IPS DF 6.9 (cell line): ENCODE data around the gene DGKB.

ENCODE experiments used
- DNase-seq: peaks from one replicate; pipeline ENCODE4 v3.0.0-alpha.2; 2013; ENCODE audit warnings: low read depth, low spot score
- H3K27ac ChIP-seq: one replicate; pipeline ENCODE4 v1.5.1; 2013; ENCODE audit warnings: low read length, control low read depth
- H3K27me3 ChIP-seq: 2 replicates; pipeline ENCODE4 v1.6.1; 2013; ENCODE audit warnings: mild to moderate bottlenecking, low read length; ENCODE audit not compliant: control insufficient read depth, insufficient read depth
- H3K36me3 ChIP-seq: 2 replicates; pipeline ENCODE4 v1.6.1; 2013; ENCODE audit warnings: low read length; ENCODE audit not compliant: control insufficient read depth, insufficient read depth
- H3K4me1 ChIP-seq: 2 replicates; pipeline ENCODE4 v1.6.1; 2013; ENCODE audit warnings: low read length; ENCODE audit not compliant: control insufficient read depth, insufficient read depth
- H3K4me3 ChIP-seq: 2 replicates; pipeline ENCODE4 v1.5.1; 2013; ENCODE audit warnings: mild to moderate bottlenecking, low read length
- H3K9me3 ChIP-seq: 2 replicates; pipeline ENCODE4 v1.6.1; 2013; ENCODE audit warnings: low read length, inconsistent platforms; ENCODE audit not compliant: control insufficient read depth, insufficient read depth
- WGBS: extraction: QIAGEN DNeasy Blood & Tissue Kit; methylation state at CpG from one replicate; pipeline ENCODE4 v1.1.7; 2013; ENCODE audit warnings: mixed read lengths, missing lambda C conversion rate; ENCODE audit not compliant: insufficient read length, insufficient coverage; 5-methylcytosine and 5-hydroxymethylcytosine counted together

DGKB gene

DNA sequence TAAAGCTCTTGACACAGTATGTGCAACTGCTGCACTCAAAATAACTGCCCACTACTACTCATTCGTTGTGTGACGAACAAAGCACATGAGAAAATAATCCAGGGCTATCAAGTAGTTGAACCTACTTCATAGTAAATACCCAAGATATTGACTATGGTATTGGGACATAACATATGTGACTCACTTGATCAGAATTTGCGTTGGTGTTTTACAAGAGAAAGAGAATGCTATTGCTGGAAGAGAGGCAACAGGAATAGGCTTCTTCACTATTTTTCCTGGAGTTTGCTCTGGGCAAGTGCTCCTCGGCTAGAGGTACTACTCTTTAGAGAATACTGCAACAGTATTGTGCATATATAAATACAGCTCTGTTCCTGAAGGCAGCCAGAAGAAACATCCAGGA is 2.5 kb downstream of the DGKB start:
- DNase-seq = no peak
- Histone ChIP-seq H3K36me3 (no peaks in the 10 kb centered on the region), H3K9me3 (no peaks in the 10 kb centered on the region), H3K27me3 (no peaks in the 10 kb centered on the region), H3K4me1 (peaks cover 1% of the 10 kb centered on the region; the same call in 1 of the 2 replicates), H3K27ac (no peak overlapping the region), H3K4me3 (no peak overlapping the region)
- no CpG with 5 or more reads among the region's 4 CpGs for WGBS

DNA sequence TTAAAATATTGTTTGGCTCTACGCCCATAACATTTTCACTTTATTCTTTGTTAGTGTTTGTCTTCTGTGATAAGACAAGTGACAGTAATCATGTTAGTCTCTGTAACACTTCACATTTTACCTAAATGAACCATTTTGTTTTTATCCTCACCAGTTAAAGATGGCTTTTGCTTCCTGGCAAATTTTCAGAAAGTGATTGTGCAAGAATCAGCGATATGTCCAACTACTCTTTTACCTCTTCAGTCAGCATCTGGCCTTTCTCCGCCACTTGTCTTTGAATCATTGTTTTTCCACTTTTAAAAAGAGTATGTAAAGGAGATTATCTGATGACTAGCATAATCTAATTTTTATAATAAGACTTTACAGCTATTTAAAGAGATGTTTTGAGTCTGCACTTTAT is 3.5 kb downstream of the DGKB start:
- peaks cover 1% of the 10 kb centered on the region; the same call in 1 of the 2 replicates for H3K4me1 ChIP-seq
- no peaks in the 10 kb centered on the region for H3K36me3 ChIP-seq
- no peaks in the 10 kb centered on the region for H3K27me3 ChIP-seq
- no peak for DNase-seq
- H3K9me3 ChIP-seq = no peaks in the 10 kb centered on the region
- no peak overlapping the region for H3K4me3 ChIP-seq
- no CpG with 5 or more reads among the region's 3 CpGs for WGBS
- no peak overlapping the region for H3K27ac ChIP-seq

DNA sequence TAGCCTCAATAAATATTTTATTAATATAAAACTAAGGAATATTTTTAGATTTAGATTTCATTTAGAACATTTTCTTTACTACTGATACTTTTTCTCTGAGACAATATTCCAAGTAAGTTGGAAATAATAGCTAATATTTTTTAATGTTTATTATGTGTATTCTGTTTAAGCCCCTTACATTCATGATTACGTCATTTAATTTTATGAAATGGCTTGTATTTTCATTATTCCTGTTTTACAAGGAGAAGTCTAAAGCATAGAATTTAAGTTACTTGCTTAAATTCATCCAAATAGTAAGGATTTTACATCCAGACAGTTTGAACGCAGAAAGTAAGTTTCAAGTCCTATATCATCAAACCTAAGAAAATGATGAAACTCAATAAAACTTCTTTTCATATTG is 6.1 kb downstream of the DGKB start:
- Histone ChIP-seq H3K27ac (no peak overlapping the region), H3K36me3 (no peaks in the 10 kb centered on the region), H3K9me3 (no peaks in the 10 kb centered on the region), H3K27me3 (no peaks in the 10 kb centered on the region), H3K4me3 (no peak overlapping the region), H3K4me1 (peaks cover 1% of the 10 kb centered on the region; the same call in 1 of the 2 replicates)
- WGBS = no CpG with 5 or more reads among the region's 2 CpGs
- DNase-seq = no peak

DNA sequence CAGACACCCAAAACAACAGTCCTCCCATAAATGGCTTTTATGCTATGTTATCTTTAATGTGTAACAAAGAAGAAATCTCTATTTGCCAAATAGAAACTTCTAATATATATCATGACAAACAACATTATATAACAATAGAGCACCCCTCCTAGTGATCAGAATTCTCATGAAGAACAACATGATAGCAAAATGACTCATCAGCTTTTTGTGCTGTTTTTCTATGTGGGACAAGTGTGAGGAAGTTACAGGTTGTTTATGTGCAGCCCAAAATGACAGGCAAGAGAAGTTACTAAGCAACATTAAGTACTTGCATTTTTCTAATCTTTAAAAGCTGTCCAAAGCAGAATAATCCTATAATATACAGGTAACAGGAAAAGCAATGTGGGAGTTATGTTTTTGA is 7.7 kb downstream of the DGKB start:
- H3K4me1 ChIP-seq = peaks cover under 1% of the 10 kb centered on the region; the same call in 1 of the 2 replicates
- H3K27ac ChIP-seq = no peak overlapping the region
- H3K4me3 ChIP-seq = no peak overlapping the region
- H3K27me3 ChIP-seq = no peaks in the 10 kb centered on the region
- no peaks in the 10 kb centered on the region for H3K9me3 ChIP-seq
- no peak for DNase-seq
- H3K36me3 ChIP-seq = no peaks in the 10 kb centered on the region

DNA sequence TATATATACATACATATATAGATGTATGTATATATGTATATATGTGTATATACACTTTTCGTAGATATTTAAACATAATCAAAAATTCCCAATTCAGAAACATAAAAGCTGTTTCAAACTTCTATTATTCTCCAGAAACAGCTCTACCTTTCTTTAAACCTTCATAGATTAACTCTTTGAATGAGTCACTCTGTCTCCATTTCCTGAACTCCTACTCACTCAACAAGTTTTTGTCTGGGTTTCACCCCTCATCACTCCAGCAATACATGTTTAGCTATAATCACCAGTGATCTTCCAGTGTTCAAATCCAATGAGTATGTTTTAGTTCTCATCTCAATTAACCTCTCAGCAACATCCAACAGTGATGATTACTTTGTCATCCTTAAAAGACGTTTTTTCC is 9.6 kb downstream of the DGKB start:
- WGBS = no CpG with 5 or more reads among the region's 2 CpGs
- no peaks in the 10 kb centered on the region for H3K27me3 ChIP-seq

DNA sequence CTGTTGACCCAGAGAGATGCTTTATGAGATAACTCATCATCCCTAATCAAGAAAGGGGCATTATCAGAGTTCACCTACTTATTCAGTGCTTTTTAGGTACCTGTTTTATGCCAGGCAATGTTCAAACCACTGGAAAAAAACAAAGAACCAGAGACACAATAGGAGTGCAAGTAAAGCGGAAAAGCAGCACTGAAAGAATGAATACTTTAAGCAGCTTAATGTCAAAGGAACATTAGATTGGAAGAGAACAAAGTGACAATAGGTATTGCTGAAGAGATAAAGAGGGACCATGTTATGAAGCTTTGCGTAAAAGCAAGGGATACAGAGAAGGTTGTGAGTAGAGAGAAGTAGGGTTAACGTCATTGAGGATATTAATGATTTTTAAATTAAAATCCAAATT is 11.3 kb downstream of the DGKB start:
- H3K9me3 ChIP-seq = no peaks in the 10 kb centered on the region
- H3K36me3 ChIP-seq = no peaks in the 10 kb centered on the region
- H3K4me3 ChIP-seq = no peak overlapping the region
- 100% methylated on average over 2 of the region's 3 CpGs for WGBS
- H3K4me1 ChIP-seq = no peaks in the 10 kb centered on the region
- DNase-seq = no peak
- H3K27me3 ChIP-seq = no peaks in the 10 kb centered on the region
- no peak overlapping the region for H3K27ac ChIP-seq

More for the DNA sequence above, 9.6 kb downstream of the DGKB start:
- Histone ChIP-seq H3K27ac (no peak overlapping the region), H3K9me3 (no peaks in the 10 kb centered on the region), H3K4me1 (no peaks in the 10 kb centered on the region), H3K36me3 (no peaks in the 10 kb centered on the region), H3K4me3 (no peak overlapping the region)
- no peak for DNase-seq

DNA sequence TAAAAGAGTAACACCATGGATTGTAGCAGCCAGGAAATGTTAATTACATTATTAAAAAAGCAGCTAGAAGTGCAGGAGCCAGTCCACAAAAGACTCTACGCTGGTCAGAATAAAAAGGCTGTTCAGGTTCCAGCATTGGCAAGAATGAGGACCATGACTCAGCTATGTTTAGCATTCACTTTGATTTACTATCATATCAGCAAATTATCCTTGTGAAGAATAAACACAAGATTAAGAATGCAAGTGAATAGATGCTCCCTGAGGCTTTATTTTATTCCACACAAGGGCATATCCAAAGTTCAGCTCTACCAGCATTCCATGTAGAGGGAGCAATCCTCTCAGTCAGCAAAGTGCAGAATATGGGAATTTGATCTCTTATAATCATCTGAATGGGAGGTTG is 13.6 kb downstream of the DGKB start:
- Histone ChIP-seq H3K9me3 (no peaks in the 10 kb centered on the region), H3K4me3 (no peak overlapping the region), H3K4me1 (no peaks in the 10 kb centered on the region; the same call in 1 of the 2 replicates), H3K27me3 (no peaks in the 10 kb centered on the region), H3K27ac (no peak overlapping the region), H3K36me3 (no peaks in the 10 kb centered on the region)
- no CpG with 5 or more reads among the region's 1 CpG for WGBS
- DNase-seq = no peak

DNA sequence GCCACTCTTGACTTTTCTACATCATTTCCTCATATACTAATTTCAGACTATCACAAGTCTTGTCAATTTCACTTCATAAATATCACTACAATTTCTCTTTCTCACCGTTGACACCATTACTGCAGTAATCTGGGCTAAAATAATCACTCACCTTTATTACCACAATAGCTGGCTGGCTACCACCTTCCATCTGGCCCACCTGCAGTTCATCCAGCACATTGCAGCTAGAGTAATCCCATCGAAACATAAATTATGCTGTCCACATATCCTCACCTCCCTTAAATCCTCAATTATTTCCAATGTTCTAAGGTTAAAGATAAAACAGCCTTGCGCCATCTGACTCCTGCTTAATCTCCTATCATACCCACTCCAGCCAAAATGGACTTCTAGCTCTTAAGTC is 16.0 kb downstream of the DGKB start:
- Histone ChIP-seq H3K27me3 (no peaks in the 10 kb centered on the region), H3K4me3 (no peak overlapping the region), H3K27ac (no peak overlapping the region), H3K36me3 (no peaks in the 10 kb centered on the region), H3K4me1 (no peaks in the 10 kb centered on the region; the same call in 1 of the 2 replicates), H3K9me3 (no peaks in the 10 kb centered on the region)
- no peak for DNase-seq
- WGBS = 100% methylated on average over 1 of the region's 3 CpGs

DNA sequence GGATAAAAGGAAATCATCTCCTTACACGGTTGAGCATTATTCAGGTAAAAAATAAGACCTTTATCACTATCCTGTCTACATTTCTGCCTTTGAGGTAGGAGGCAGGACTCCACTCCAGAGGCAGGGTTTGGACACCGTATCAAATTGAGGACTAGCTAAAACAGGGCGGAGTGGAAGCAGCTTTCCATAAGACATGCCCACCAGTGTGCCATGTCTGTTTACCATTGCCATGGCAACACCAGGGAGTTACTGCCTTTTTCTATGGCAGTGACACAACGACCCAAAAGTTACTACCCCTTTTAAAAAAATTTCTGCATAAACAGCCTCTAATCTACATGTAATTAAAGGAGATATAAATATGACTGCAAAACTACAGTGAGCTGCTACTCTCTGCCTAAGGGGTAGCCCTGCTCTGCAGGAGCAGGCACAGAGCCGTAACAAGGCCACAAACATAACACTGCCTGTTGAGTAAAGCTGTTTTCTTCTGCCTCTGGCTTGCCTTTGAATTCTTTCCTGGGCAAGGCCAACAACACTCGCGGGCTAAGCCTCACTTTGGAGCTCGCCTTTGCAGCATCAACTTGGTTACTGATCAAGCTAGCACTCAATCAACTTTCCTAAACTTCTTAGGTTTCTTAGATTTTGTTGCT is 26.5 kb downstream of the DGKB start:
- no CpG with 5 or more reads among the region's 8 CpGs for WGBS
- no peaks in the 10 kb centered on the region for H3K9me3 ChIP-seq
- H3K36me3 ChIP-seq = no peaks in the 10 kb centered on the region
- H3K27ac ChIP-seq = no peak overlapping the region
- no peaks in the 10 kb centered on the region; the same call in 1 of the 2 replicates for H3K27me3 ChIP-seq
- no peaks in the 10 kb centered on the region; the same call in 1 of the 2 replicates for H3K4me1 ChIP-seq
- no peak overlapping the region for H3K4me3 ChIP-seq
- DNase-seq = no peak

DNA sequence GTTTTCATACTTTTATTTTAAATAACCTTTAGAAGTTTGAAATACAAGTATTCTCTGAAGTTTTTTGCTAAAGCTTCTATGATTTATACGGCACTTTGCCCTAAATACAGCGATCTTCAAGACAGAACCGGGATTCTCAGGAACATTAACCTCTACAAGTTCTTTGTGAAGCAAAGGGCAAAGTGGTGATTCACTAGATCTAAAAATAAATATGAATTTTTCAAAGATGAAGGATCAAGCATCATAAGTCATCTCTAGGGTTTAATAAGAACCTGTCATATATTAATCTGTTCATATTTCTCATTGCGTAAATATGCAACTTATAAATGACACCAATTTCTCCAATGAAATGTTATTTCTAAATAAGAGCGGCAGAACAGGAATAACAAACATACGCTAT is 30.7 kb downstream of the DGKB start:
- Histone ChIP-seq H3K4me1 (no peaks in the 10 kb centered on the region; the same call in 1 of the 2 replicates), H3K4me3 (no peak overlapping the region), H3K36me3 (no peaks in the 10 kb centered on the region), H3K27ac (no peak overlapping the region), H3K9me3 (no peaks in the 10 kb centered on the region), H3K27me3 (no peaks in the 10 kb centered on the region; the same call in 1 of the 2 replicates)
- DNase-seq = no peak
- WGBS = no CpG with 5 or more reads among the region's 6 CpGs

DNA sequence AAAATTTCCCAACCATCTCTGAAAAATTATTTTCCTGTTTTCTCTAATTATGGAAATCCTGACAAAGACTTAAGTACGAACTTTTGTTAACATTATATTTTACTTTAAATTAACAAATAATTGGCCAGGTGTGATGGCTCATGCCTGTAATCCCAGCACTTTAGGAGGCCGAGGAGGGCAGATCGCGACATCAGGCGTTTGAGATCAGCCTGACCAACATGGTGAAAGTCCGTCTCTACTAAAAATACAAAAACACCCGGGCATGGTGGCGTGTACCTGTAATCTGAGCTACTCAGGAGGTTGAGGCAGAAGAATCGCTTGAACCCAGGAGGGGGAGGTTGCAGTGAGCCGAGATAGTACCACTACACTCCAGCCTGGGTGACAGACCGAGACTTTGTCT is 32.2 kb downstream of the DGKB start:
- H3K27ac ChIP-seq = no peak overlapping the region
- DNase-seq = no peak
- WGBS = 100% methylated on average over 1 of the region's 11 CpGs
- no peaks in the 10 kb centered on the region for H3K4me1 ChIP-seq
- no peak overlapping the region for H3K4me3 ChIP-seq
- H3K36me3 ChIP-seq = no peaks in the 10 kb centered on the region
- no peaks in the 10 kb centered on the region for H3K27me3 ChIP-seq
- H3K9me3 ChIP-seq = no peaks in the 10 kb centered on the region
